Measurements from ENCODE around the gene OTOA.
"Not testable (repeated sequence)": the region's sequence is repeated elsewhere in the genome, so short reads cannot be mapped to it uniquely, and the experiment has no call there.

The OTOA gene

GRCh38 chr16:21631951-21632575, 31.7 kb upstream of the OTOA start:
- H3K27ac Mint-ChIP-seq; H3K4me3 Mint-ChIP-seq; H3K4me1 Mint-ChIP-seq (ENCODE audit: low read depth); H3K27me3 Mint-ChIP-seq (ENCODE audit: low read depth); H3K9me3 Mint-ChIP-seq: not testable (repeated sequence)
- H3K36me3 Mint-ChIP-seq (ENCODE audit: low read depth), result peaks cover 23% of the 10 kb centered on the region

GRCh38 chr16:21634216-21634615, 29.6 kb upstream of the OTOA start:
- H3K9me3 Mint-ChIP-seq, result no peaks in the 10 kb centered on the region
- H3K27me3 Mint-ChIP-seq (ENCODE audit: low read depth), result no peaks in the 10 kb centered on the region
- H3K4me1 Mint-ChIP-seq (ENCODE audit: low read depth), result peaks cover 12% of the 10 kb centered on the region
- H3K36me3 Mint-ChIP-seq (ENCODE audit: low read depth), result peaks cover 15% of the 10 kb centered on the region
- H3K4me3 Mint-ChIP-seq, result no peak overlapping the region
- H3K27ac Mint-ChIP-seq, result no peak overlapping the region

- not testable (repeated sequence) for H3K36me3 Mint-ChIP-seq (ENCODE audit: low read depth); H3K27ac Mint-ChIP-seq; H3K9me3 Mint-ChIP-seq; H3K27me3 Mint-ChIP-seq (ENCODE audit: low read depth); H3K4me3 Mint-ChIP-seq
- H3K4me1 Mint-ChIP-seq (ENCODE audit: low read depth), result peaks cover 12% of the 10 kb centered on the region
These were observed 28.1 kb upstream of the OTOA start for GRCh38 chr16:21635694-21636093.

GRCh38 chr16:21637032-21637968, 26.5 kb upstream of the OTOA start:
- peaks cover 11% of the 10 kb centered on the region for H3K4me1 Mint-ChIP-seq (ENCODE audit: low read depth)
- peaks cover 8% of the 10 kb centered on the region for H3K36me3 Mint-ChIP-seq (ENCODE audit: low read depth)
- no peak overlapping the region for H3K27ac Mint-ChIP-seq

GRCh38 chr16:21638573-21638975, 25.2 kb upstream of the OTOA start:
- Mint-ChIP-seq H3K27ac (no peak overlapping the region), H3K4me1 (ENCODE audit: low read depth) (peaks cover 11% of the 10 kb centered on the region), H3K4me3 (no peak overlapping the region), H3K36me3 (ENCODE audit: low read depth) (peaks cover 8% of the 10 kb centered on the region), H3K27me3 (ENCODE audit: low read depth) (no peaks in the 10 kb centered on the region), H3K9me3 (no peaks in the 10 kb centered on the region)

More at GRCh38 chr16:21637032-21637968, 26.5 kb upstream of the OTOA start:
- Mint-ChIP-seq H3K9me3 (no peaks in the 10 kb centered on the region), H3K27me3 (ENCODE audit: low read depth) (no peaks in the 10 kb centered on the region), H3K4me3 (no peak overlapping the region)

GRCh38 chr16:21639493-21639892, 24.3 kb upstream of the OTOA start:
- peaks cover 15% of the 10 kb centered on the region for H3K4me1 Mint-ChIP-seq (ENCODE audit: low read depth)
- peaks cover 5% of the 10 kb centered on the region for H3K27me3 Mint-ChIP-seq (ENCODE audit: low read depth)
- peaks cover 8% of the 10 kb centered on the region for H3K36me3 Mint-ChIP-seq (ENCODE audit: low read depth)
- no peak overlapping the region for H3K4me3 Mint-ChIP-seq
- no peaks in the 10 kb centered on the region for H3K9me3 Mint-ChIP-seq
- H3K27ac Mint-ChIP-seq, result no peak overlapping the region

GRCh38 chr16:21641916-21642315, 21.9 kb upstream of the OTOA start:
- Mint-ChIP-seq H3K27me3 (ENCODE audit: low read depth) (peaks cover 5% of the 10 kb centered on the region), H3K4me1 (ENCODE audit: low read depth) (peaks cover 28% of the 10 kb centered on the region), H3K36me3 (ENCODE audit: low read depth) (peaks cover 3% of the 10 kb centered on the region), H3K4me3 (no peak overlapping the region), H3K9me3 (no peaks in the 10 kb centered on the region), H3K27ac (no peak overlapping the region)

- no peak overlapping the region for H3K4me3 Mint-ChIP-seq
- peaks cover 5% of the 10 kb centered on the region for H3K27me3 Mint-ChIP-seq (ENCODE audit: low read depth)
- no peaks in the 10 kb centered on the region for H3K9me3 Mint-ChIP-seq
- peaks cover 35% of the 10 kb centered on the region for H3K4me1 Mint-ChIP-seq (ENCODE audit: low read depth)
- H3K36me3 Mint-ChIP-seq (ENCODE audit: low read depth), result peaks cover 5% of the 10 kb centered on the region
- no peak overlapping the region for H3K27ac Mint-ChIP-seq
These were observed 20.9 kb upstream of the OTOA start for GRCh38 chr16:21642861-21643260.

- H3K27ac Mint-ChIP-seq, result no peak overlapping the region
- no peak overlapping the region for H3K4me3 Mint-ChIP-seq
- peaks cover 36% of the 10 kb centered on the region for H3K4me1 Mint-ChIP-seq (ENCODE audit: low read depth)
- H3K27me3 Mint-ChIP-seq (ENCODE audit: low read depth), result peaks cover 5% of the 10 kb centered on the region
- H3K36me3 Mint-ChIP-seq (ENCODE audit: low read depth), result peaks cover 5% of the 10 kb centered on the region
- no peaks in the 10 kb centered on the region for H3K9me3 Mint-ChIP-seq
These were observed 20.0 kb upstream of the OTOA start for GRCh38 chr16:21643785-21644184.

GRCh38 chr16:21644674-21645073, 19.1 kb upstream of the OTOA start:
- Mint-ChIP-seq H3K4me1 (ENCODE audit: low read depth) (peaks cover 35% of the 10 kb centered on the region), H3K36me3 (ENCODE audit: low read depth) (peaks cover 5% of the 10 kb centered on the region), H3K4me3 (peak overlapping the region; percentile 55), H3K9me3 (no peaks in the 10 kb centered on the region), H3K27ac (peak overlapping the region; percentile 83), H3K27me3 (ENCODE audit: low read depth) (peaks cover 5% of the 10 kb centered on the region)

GRCh38 chr16:21645261-21645721, 18.5 kb upstream of the OTOA start:
- H3K4me3 Mint-ChIP-seq, result peak overlapping the region; percentile 55
- H3K9me3 Mint-ChIP-seq, result no peaks in the 10 kb centered on the region
- H3K36me3 Mint-ChIP-seq (ENCODE audit: low read depth), result peaks cover 5% of the 10 kb centered on the region
- peaks cover 5% of the 10 kb centered on the region for H3K27me3 Mint-ChIP-seq (ENCODE audit: low read depth)
- H3K4me1 Mint-ChIP-seq (ENCODE audit: low read depth), result peaks cover 35% of the 10 kb centered on the region
- peak overlapping the region; percentile 83 for H3K27ac Mint-ChIP-seq

- Mint-ChIP-seq H3K27me3 (ENCODE audit: low read depth) (peaks cover 5% of the 10 kb centered on the region), H3K36me3 (ENCODE audit: low read depth) (peaks cover 4% of the 10 kb centered on the region)
These were observed 17.7 kb upstream of the OTOA start for GRCh38 chr16:21646091-21646490.

GRCh38 chr16:21646721-21647561, 16.8 kb upstream of the OTOA start:
- Mint-ChIP-seq H3K36me3 (ENCODE audit: low read depth) (peaks cover 4% of the 10 kb centered on the region), H3K27me3 (ENCODE audit: low read depth) (peaks cover 5% of the 10 kb centered on the region), H3K4me1 (ENCODE audit: low read depth) (peaks cover 37% of the 10 kb centered on the region)

More at GRCh38 chr16:21646091-21646490, 17.7 kb upstream of the OTOA start:
- H3K4me1 Mint-ChIP-seq (ENCODE audit: low read depth), result peaks cover 37% of the 10 kb centered on the region
- H3K4me3 Mint-ChIP-seq, result peak overlapping the region; percentile 30
- H3K27ac Mint-ChIP-seq, result peak overlapping the region; percentile 76
- no peaks in the 10 kb centered on the region for H3K9me3 Mint-ChIP-seq

GRCh38 chr16:21647562-21648164, 16.1 kb upstream of the OTOA start:
- H3K4me1 Mint-ChIP-seq (ENCODE audit: low read depth), result peaks cover 37% of the 10 kb centered on the region
- H3K27me3 Mint-ChIP-seq (ENCODE audit: low read depth), result peaks cover 5% of the 10 kb centered on the region
- peaks cover 6% of the 10 kb centered on the region for H3K36me3 Mint-ChIP-seq (ENCODE audit: low read depth)
- H3K27ac Mint-ChIP-seq, result peak overlapping the region; percentile 75
- no peaks in the 10 kb centered on the region for H3K9me3 Mint-ChIP-seq
- H3K4me3 Mint-ChIP-seq, result peak overlapping the region; percentile 42

More at GRCh38 chr16:21646721-21647561, 16.8 kb upstream of the OTOA start:
- peak overlapping the region; percentile 88 for H3K27ac Mint-ChIP-seq
- peak overlapping the region; percentile 68 for H3K4me3 Mint-ChIP-seq
- no peaks in the 10 kb centered on the region for H3K9me3 Mint-ChIP-seq
